Erythroblast (primary cell): Measurements from ENCODE around the gene RLF.

Source experiments
- GATA1 ChIP-seq: IDR thresholded peaks from 2 replicates; pipeline ENCODE4 v1.6.1; 2011; ENCODE audit warnings: low read depth, mild to moderate bottlenecking, control low read depth, low read length, moderate library complexity
- POLR2A ChIP-seq: IDR thresholded peaks from 2 replicates; pipeline ENCODE4 v1.6.1; 2011; ENCODE audit warnings: mild to moderate bottlenecking, low read length

DNA sequence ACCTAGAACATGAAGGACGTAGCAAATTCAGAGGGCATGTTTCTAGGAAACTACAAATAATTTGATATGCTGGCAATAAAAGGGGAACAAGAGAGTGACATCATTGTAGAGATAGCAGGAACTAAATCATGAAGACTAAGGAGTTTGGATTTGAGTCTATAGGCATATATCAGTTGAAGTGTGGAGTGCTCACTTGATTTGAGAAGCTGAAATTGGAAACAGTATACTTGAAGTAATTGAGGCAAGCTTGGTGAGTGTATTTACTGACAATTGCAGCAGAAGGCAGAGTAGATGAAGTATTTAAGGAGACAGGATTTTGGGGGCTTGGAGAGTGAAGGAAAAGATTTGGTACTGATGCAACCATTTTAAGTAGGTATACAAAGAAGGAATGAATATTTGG is 80.2 kb downstream of the RLF start:
- TF ChIP-seq POLR2A (no peak), GATA1 (no peak)
